ENCODE results near the gene PPP1R14D.

PPP1R14D gene, protein sequence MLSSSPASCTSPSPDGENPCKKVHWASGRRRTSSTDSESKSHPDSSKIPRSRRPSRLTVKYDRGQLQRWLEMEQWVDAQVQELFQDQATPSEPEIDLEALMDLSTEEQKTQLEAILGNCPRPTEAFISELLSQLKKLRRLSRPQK

DNA sequence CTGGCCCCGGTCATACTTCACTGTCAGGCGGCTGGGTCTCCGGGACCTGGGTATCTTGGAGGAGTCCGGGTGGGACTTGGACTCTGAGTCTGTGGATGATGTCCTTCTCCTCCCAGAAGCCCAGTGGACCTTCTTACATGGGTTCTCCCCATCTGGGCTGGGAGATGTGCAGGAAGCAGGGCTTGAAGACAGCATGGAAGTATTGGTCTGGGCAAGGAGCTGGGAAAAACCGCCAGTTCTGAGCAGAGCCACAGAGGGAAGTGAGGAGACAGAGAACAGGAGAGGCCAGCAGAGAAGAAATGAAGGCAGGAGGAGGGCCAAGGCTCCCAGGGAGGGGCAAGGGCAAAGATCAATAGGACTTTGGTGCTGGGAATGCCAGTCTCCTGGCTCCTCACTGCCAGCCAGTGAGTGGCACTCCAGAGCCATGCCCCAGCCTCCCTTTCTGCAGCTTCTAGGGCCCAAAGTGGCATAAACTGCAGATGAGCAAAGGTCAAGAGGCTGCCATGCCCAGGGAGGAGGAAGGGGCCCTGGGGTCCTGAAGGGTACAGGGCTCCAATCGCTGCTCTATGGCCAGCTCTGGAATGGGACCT, at the start of gene PPP1R14D:
TSS of gene PPP1R14D (minus strand) at position 262 of the 590 bp plus-strand sequence. CDS start at position 195, 67 bp downstream.
- Histone ChIP-seq H3K4me1 (ENCODE audit: control insufficient read depth, insufficient read depth, low read length) (peaks cover 7% of the 10 kb centered on the region; the same call in 1 of the 2 replicates), H3K4me3 (ENCODE audit: low read depth, low read length) (no peak within 1 kb of the TSS), H3K9ac (ENCODE audit: low read length) (no peak within 1 kb of the TSS), H3K27ac (ENCODE audit: low read depth, low read length) (no peak within 1 kb of the TSS), H3K9me3 (ENCODE audit: control insufficient read depth, insufficient read depth, low read depth, low read length) (no peaks in the 10 kb centered on the region), H3K36me3 (ENCODE audit: control insufficient read depth, insufficient read depth, low read length) (no peaks in the 10 kb centered on the region), H3K27me3 (ENCODE audit: control insufficient read depth, insufficient read depth, low read length) (no peaks in the 10 kb centered on the region)

DNA sequence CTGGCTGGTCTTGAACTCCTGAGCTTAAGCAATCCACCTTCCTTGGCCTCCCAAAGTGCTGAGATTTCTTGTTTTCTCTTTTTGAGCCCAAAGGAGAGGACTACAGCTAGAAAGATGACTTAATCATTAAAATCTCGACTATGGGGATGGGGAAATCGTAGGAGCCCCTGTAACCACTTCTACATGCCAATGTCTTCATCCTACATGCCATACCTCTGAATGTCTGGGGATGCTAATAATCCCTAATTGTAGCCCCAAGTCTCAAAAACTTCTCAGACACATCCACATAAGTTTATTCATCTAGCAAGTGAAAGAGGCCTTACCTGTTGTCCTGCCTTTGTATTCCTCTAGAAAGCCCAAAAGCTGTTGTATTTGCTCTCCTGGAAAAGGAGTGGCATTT, 49.2 kb upstream of the PPP1R14D start:
- Histone ChIP-seq H3K27ac (ENCODE audit: low read depth, low read length) (no peak overlapping the region), H3K36me3 (ENCODE audit: control insufficient read depth, insufficient read depth, low read length) (no peaks in the 10 kb centered on the region), H3K9me3 (ENCODE audit: control insufficient read depth, insufficient read depth, low read depth, low read length) (no peaks in the 10 kb centered on the region; the same call in 1 of the 2 replicates), H3K4me3 (ENCODE audit: low read depth, low read length) (no peak overlapping the region), H3K4me1 (ENCODE audit: control insufficient read depth, insufficient read depth, low read length) (peaks cover 18% of the 10 kb centered on the region), H3K9ac (ENCODE audit: low read length) (no peak overlapping the region), H3K27me3 (ENCODE audit: control insufficient read depth, insufficient read depth, low read length) (peaks cover 13% of the 10 kb centered on the region)

DNA sequence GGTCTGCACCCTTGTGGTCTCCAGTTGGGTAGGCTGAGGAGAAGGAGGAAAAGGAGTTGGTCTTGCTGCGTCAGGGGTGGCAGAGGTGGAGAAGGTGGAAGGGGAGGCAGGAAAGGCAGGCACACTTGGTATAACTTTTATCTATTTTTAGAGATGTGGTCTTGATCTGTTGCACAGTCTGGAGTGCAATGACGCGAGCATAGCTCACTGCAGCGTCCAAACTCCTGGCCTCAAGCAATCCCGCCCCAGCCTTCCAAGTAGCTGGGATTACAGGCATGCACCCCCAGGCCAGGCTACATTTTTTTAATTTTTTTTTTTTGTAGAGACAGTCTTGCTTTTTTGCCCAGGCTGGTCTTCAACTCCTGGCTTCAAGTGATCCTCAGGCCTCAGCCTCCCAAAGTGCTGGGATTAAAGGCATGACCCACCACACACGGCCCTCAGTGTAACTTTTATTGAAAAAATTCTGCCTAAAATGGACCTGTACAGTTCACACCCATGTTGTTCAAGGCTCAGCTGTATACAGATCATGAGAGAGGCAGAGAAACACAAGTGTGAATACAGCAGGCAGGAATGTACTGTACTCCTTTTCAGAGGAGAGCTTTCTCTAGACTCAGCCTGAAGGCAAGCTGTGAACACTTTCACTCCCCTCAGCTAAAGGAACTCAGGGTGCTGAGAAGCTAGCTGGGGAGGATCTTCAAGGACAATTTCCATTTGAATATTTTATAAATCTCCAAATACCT, 47.7 kb upstream of the PPP1R14D start:
- Histone ChIP-seq H3K9me3 (ENCODE audit: control insufficient read depth, insufficient read depth, low read depth, low read length) (no peaks in the 10 kb centered on the region), H3K4me1 (ENCODE audit: control insufficient read depth, insufficient read depth, low read length) (peaks cover 33% of the 10 kb centered on the region), H3K27me3 (ENCODE audit: control insufficient read depth, insufficient read depth, low read length) (peaks cover 13% of the 10 kb centered on the region), H3K36me3 (ENCODE audit: control insufficient read depth, insufficient read depth, low read length) (no peaks in the 10 kb centered on the region), H3K4me3 (ENCODE audit: low read depth, low read length) (no peak overlapping the region), H3K27ac (ENCODE audit: low read depth, low read length) (no peak overlapping the region), H3K9ac (ENCODE audit: low read length) (no peak overlapping the region)

DNA sequence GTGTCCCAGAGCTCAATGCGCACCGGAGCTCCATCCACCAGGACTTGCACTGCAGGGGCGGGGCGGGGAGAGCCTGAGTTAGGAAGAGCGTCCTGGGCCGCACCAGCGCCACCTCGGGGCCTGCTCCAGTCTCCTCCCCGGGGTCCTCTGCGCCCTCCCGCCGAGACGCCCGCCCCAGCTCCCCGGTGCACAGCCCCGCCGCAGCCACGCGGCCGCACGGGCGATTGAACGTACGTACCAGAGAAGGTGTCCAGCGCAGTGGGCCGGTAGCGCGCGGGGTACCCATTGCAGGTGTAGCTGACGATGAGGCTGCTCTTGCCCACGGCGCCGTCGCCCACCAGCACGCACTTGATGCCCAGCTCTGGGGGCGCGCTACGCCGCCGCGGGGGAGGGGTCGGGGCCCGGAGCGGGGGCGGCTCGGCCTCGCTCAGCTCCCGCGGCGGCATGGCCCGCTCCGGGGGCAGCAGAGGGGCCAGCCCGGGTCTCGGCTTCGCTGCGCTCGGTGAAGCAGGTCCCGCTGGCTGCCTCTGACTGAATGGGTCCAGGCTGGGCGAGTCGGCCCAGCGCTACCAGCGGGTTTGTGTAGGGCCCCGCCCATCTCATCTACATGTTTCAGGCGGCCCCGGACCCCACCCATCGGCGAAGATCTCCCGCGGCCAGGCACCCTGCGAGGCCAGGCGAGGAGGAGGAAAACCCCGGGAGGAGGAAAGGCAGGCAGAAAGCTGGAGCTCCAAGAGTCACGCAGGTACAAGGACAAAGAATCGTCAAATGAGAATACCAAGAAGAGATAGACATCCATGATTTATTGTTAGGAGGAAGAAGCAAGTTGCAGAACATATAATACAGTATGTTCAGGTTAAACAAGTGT, 45.4 kb upstream of the PPP1R14D start, which contains the start of gene RHOV:
TSS of gene RHOV (minus strand) at position 541 of the 868 bp plus-strand sequence. CDS start at position 446, 95 bp downstream.
- Histone ChIP-seq H3K9me3 (ENCODE audit: control insufficient read depth, insufficient read depth, low read depth, low read length) (no peaks in the 10 kb centered on the region), H3K4me1 (ENCODE audit: control insufficient read depth, insufficient read depth, low read length) (peaks cover 32% of the 10 kb centered on the region), H3K36me3 (ENCODE audit: control insufficient read depth, insufficient read depth, low read length) (no peaks in the 10 kb centered on the region), H3K9ac (ENCODE audit: low read length) (peak within 1 kb of the TSS; percentile 42), H3K4me3 (ENCODE audit: low read depth, low read length) (peak within 1 kb of the TSS; percentile 92), H3K27me3 (ENCODE audit: control insufficient read depth, insufficient read depth, low read length) (peaks cover 13% of the 10 kb centered on the region), H3K27ac (ENCODE audit: low read depth, low read length) (0 out of 2 replicates have a peak within 1 kb of the TSS, but pooled peaks have one; percentile 26)

DNA sequence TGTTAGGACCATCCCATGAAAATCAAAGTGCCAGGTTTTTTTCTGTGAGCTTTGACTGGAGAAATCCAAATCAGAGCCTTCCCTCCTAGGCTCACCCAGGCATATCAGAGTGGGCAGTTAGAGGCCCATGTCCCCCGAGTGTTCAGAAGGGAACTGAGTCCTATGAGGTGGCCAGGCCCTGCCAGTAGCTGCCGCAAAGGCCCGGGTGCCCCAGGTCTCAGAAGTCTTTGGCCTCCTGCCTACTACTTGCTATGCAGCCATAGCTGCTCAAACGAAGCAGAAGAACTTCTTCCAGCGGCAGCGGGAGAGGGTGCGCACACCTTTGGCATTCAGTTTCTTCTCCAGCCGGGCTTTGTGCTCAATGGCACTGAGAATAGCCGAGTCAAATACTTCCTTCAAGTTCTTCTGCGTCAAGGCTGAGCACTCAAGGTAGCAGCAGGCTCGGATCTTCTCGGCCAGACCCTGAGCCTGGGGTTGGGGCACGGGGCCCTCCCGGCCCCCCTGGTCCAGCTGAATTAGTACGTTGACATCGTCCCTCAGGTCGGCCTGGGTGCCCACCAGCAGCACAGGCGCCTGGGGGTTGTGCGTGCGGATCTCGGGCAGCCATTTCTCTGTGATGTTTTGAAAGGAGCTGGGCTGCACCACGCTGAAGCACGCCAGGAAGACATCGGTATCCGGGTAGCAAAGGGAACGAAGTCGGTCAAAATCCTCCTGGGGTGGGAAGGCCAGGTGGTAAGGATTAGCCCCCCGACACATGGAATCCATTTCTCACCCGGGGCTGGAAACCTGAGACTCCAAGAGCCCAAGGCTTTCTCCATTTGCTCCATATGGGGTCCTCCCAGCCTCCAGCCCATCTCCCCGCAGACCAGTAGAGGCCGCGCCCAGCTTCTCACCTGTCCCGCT, 44.5 kb upstream of the PPP1R14D start:
- H3K9ac ChIP-seq (ENCODE audit: low read length) = no peak overlapping the region
- H3K4me3 ChIP-seq (ENCODE audit: low read depth, low read length) = peak overlapping the region; percentile 92
- no peaks in the 10 kb centered on the region for H3K9me3 ChIP-seq (ENCODE audit: control insufficient read depth, insufficient read depth, low read depth, low read length)
- H3K36me3 ChIP-seq (ENCODE audit: control insufficient read depth, insufficient read depth, low read length) = no peaks in the 10 kb centered on the region
- peaks cover 26% of the 10 kb centered on the region for H3K4me1 ChIP-seq (ENCODE audit: control insufficient read depth, insufficient read depth, low read length)
- no peak overlapping the region for H3K27ac ChIP-seq (ENCODE audit: low read depth, low read length)
- H3K27me3 ChIP-seq (ENCODE audit: control insufficient read depth, insufficient read depth, low read length) = peaks cover 13% of the 10 kb centered on the region

DNA sequence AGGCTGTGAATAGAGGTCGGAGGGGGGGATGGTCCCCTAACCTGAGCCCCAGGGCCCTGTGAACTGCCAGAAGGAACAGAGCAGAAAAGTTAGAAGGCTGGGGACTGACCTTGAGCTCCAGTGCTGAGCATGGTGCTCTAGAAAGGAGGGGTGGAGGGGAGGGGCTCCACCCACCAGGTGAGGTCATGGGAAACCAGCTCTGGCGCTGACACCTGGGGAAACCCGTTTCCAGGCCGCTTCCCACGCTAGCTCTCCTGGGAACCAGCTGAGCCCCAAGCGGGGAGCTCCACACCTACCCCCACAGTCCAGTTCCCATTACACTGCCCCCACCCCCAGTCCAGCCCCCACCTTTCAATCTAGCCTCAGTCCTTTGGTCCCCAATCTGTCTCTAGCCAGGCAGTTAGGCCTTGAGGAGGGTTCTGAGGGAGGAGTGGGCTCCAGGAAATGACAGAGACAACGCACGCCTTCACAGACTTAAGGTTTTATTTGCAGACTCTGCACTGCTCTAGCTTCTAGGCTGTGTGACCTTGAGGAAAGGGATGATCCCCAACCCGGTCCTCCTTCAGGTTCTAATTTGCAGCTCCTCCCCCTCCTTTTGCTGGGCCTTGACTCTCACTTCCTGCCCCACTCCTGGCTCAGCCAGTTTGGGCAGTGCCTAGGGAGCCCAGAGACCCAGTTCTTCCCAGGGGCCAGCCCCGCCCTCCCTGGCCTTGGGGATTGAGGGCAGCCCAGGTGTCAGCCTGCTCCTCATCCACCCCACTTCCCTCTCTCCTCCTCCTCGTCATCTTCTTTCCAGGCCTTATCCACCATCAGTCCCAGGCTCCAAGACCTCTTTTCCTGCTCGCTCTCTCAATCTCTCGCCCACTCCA, 43.5 kb upstream of the PPP1R14D start:
- peaks cover 13% of the 10 kb centered on the region for H3K27me3 ChIP-seq (ENCODE audit: control insufficient read depth, insufficient read depth, low read length)
- H3K9me3 ChIP-seq (ENCODE audit: control insufficient read depth, insufficient read depth, low read depth, low read length) = no peaks in the 10 kb centered on the region
- no peaks in the 10 kb centered on the region for H3K36me3 ChIP-seq (ENCODE audit: control insufficient read depth, insufficient read depth, low read length)
- no peak overlapping the region for H3K4me3 ChIP-seq (ENCODE audit: low read depth, low read length)
- peaks cover 26% of the 10 kb centered on the region for H3K4me1 ChIP-seq (ENCODE audit: control insufficient read depth, insufficient read depth, low read length)
- H3K9ac ChIP-seq (ENCODE audit: low read length) = no peak overlapping the region
- H3K27ac ChIP-seq (ENCODE audit: low read depth, low read length) = no peak overlapping the region

DNA sequence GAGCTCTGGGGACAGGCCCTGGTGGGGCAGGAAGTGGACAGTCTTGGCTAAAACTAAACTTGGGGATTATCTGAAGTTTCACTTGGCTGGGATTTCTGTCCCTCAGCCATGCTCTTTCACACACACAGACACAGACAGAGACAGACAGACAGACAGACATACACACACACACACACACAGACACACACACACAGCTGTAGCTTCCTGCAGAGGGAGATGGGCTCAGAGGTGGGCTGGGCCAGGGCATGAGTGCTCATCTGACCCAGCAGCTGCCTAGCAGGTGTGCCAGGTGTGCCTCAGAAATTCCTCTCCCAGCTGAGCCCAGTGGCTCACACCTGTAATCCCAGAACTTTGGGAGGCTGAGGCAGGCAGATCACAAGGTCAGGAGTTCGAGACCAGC, 42.2 kb upstream of the PPP1R14D start:
- H3K4me1 ChIP-seq (ENCODE audit: control insufficient read depth, insufficient read depth, low read length) = peaks cover 26% of the 10 kb centered on the region
- H3K27me3 ChIP-seq (ENCODE audit: control insufficient read depth, insufficient read depth, low read length) = peaks cover 13% of the 10 kb centered on the region
- no peaks in the 10 kb centered on the region for H3K36me3 ChIP-seq (ENCODE audit: control insufficient read depth, insufficient read depth, low read length)
- no peaks in the 10 kb centered on the region for H3K9me3 ChIP-seq (ENCODE audit: control insufficient read depth, insufficient read depth, low read depth, low read length)
- no peak overlapping the region for H3K27ac ChIP-seq (ENCODE audit: low read depth, low read length)
- H3K9ac ChIP-seq (ENCODE audit: low read length) = no peak overlapping the region
- H3K4me3 ChIP-seq (ENCODE audit: low read depth, low read length) = no peak overlapping the region

DNA sequence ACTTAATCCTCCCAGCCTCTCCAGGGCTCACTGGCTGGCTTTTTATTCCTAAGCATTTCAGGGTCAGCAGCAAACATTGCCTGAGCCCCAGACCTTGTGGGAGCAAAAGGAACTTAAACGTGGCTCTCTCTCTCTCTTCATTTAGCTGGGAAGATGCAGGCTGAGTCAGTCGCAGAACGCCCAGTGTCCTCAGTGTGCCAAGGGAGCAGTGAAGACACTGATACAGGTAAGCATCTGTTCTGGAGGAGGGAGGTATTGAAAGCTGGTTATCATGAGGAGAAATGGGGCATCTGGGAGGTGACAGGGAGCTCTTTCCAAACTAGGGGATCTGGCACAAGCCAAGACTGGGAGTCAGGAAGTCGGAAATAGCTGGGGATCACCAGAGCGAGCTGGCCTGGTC, 41.2 kb upstream of the PPP1R14D start:
- H3K9me3 ChIP-seq (ENCODE audit: control insufficient read depth, insufficient read depth, low read depth, low read length) = no peaks in the 10 kb centered on the region
- peaks cover 12% of the 10 kb centered on the region for H3K27me3 ChIP-seq (ENCODE audit: control insufficient read depth, insufficient read depth, low read length)
- H3K36me3 ChIP-seq (ENCODE audit: control insufficient read depth, insufficient read depth, low read length) = no peaks in the 10 kb centered on the region
- H3K4me1 ChIP-seq (ENCODE audit: control insufficient read depth, insufficient read depth, low read length) = peaks cover 26% of the 10 kb centered on the region
- no peak overlapping the region for H3K4me3 ChIP-seq (ENCODE audit: low read depth, low read length)
- no peak overlapping the region for H3K27ac ChIP-seq (ENCODE audit: low read depth, low read length)
- no peak overlapping the region for H3K9ac ChIP-seq (ENCODE audit: low read length)

DNA sequence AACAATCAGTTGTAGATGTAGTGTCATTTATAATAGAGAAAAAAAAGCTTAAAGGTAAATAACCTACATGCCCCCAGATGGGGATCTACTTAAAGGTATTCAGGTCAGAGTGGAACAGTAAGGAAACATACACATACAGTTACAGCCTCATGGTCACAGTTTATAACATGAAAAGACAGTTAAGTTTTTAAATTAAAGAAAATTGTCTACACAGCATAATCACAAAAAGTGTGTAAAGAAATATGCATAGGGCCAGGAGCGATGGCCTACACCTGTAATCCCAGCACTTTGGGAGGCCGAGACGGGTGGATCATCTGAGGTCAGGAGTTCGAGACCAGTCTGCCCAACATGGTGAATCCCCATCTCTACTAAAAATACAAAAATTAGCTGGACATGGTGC, 38.7 kb upstream of the PPP1R14D start:
- no peak overlapping the region for H3K4me3 ChIP-seq (ENCODE audit: low read depth, low read length)
- H3K27me3 ChIP-seq (ENCODE audit: control insufficient read depth, insufficient read depth, low read length) = no peaks in the 10 kb centered on the region; the same call in 1 of the 2 replicates
- H3K9ac ChIP-seq (ENCODE audit: low read length) = no peak overlapping the region
- H3K27ac ChIP-seq (ENCODE audit: low read depth, low read length) = no peak overlapping the region
- peaks cover 10% of the 10 kb centered on the region for H3K4me1 ChIP-seq (ENCODE audit: control insufficient read depth, insufficient read depth, low read length)
- no peaks in the 10 kb centered on the region for H3K9me3 ChIP-seq (ENCODE audit: control insufficient read depth, insufficient read depth, low read depth, low read length)
- H3K36me3 ChIP-seq (ENCODE audit: control insufficient read depth, insufficient read depth, low read length) = no peaks in the 10 kb centered on the region

Data from HUES6 (cell line).